ENCODE results near the gene TCF7.

The TCF7 gene

GRCh38 chr5:134086225-134086942 is 28.1 kb upstream of the TCF7 start:
- no peak overlapping the region for H3K9ac ChIP-seq (ENCODE audit: insufficient read length)
- no peak for DNase-seq (ENCODE audit: low read depth, low spot score)
- TF ChIP-seq EZH2 (IDR thresholded peaks at IDR 0.05): no peak
- TF ChIP-seq FOXP2 (optimal IDR thresholded peaks at IDR 0.05; ENCODE audit: control extremely low read depth, extremely low read length, insufficient read depth): no peak
- no peak for TF ChIP-seq POLR2AphosphoS5 (IDR thresholded peaks at IDR 0.05; ENCODE audit: borderline replicate concordance, low read depth, low read length)
- no peaks in the 10 kb centered on the region for H3K36me3 ChIP-seq (ENCODE audit: insufficient read depth, low read length)
- no peak overlapping the region for H3K27ac ChIP-seq
- no peak overlapping the region for H3K4me3 ChIP-seq
- no peaks in the 10 kb centered on the region for H3K9me3 ChIP-seq (ENCODE audit: low read depth, low read length)

- TF ChIP-seq POLR2AphosphoS5 (IDR thresholded peaks at IDR 0.05; ENCODE audit: borderline replicate concordance, low read depth, low read length) (no peak), EZH2 (IDR thresholded peaks at IDR 0.05) (no peak), FOXP2 (optimal IDR thresholded peaks at IDR 0.05; ENCODE audit: control extremely low read depth, extremely low read length, insufficient read depth) (no peak)
- H3K36me3 ChIP-seq (ENCODE audit: insufficient read depth, low read length): no peaks in the 10 kb centered on the region
- no peak overlapping the region for H3K27ac ChIP-seq
- H3K9ac ChIP-seq (ENCODE audit: insufficient read length): no peak overlapping the region
- no peak for DNase-seq (ENCODE audit: low read depth, low spot score)
- H3K9me3 ChIP-seq (ENCODE audit: low read depth, low read length): no peaks in the 10 kb centered on the region
- no peak overlapping the region for H3K4me3 ChIP-seq
These were observed 27.6 kb upstream of the TCF7 start for GRCh38 chr5:134086943-134087305.

- H3K9ac ChIP-seq (ENCODE audit: insufficient read length): no peak overlapping the region
- no peak overlapping the region for H3K4me3 ChIP-seq
- no peak for DNase-seq (ENCODE audit: low read depth, low spot score)
- no peak overlapping the region for H3K27ac ChIP-seq
- H3K9me3 ChIP-seq (ENCODE audit: low read depth, low read length): no peaks in the 10 kb centered on the region
- no peaks in the 10 kb centered on the region for H3K36me3 ChIP-seq (ENCODE audit: insufficient read depth, low read length)
- TF ChIP-seq EZH2 (IDR thresholded peaks at IDR 0.05) (no peak), POLR2AphosphoS5 (IDR thresholded peaks at IDR 0.05; ENCODE audit: borderline replicate concordance, low read depth, low read length) (no peak), FOXP2 (optimal IDR thresholded peaks at IDR 0.05; ENCODE audit: control extremely low read depth, extremely low read length, insufficient read depth) (no peak)
These were observed 26.2 kb upstream of the TCF7 start for GRCh38 chr5:134088291-134088690.

DNA sequence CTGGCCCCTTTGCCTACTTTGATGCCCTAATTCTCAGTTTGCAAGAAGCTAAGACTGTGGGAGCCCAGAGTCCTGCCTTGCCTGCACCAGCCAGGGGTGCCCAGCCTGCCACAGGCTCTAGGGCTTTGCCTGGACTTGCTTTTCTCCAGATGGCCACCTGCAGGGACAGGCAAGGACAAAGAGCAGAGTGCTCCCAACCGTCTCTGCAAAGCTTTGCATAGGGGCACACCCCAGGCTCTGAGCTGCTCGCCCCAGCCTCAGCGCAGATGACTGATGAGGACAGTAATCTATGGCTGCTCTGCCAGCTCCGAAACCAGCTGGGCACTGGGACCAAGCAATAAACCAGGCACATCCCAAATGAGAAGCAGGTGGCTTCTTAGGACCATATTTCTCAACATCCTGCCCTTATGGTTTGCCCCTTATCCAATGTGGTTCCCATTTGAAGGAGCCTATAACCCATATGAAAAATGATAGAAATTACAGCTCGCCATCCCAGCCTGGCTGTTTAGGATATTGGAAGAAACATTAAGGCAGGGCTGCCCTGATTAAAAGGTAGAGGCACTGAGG is 25.4 kb upstream of the TCF7 start:
- Histone ChIP-seq H3K9me3 (ENCODE audit: low read depth, low read length) (no peaks in the 10 kb centered on the region), H3K4me3 (no peak overlapping the region), H3K27ac (no peak overlapping the region), H3K36me3 (ENCODE audit: insufficient read depth, low read length) (no peaks in the 10 kb centered on the region), H3K9ac (ENCODE audit: insufficient read length) (no peak overlapping the region)
- no peak for DNase-seq (ENCODE audit: low read depth, low spot score)
- TF ChIP-seq FOXP2 (optimal IDR thresholded peaks at IDR 0.05; ENCODE audit: control extremely low read depth, extremely low read length, insufficient read depth): no peak
- no peak for TF ChIP-seq POLR2AphosphoS5 (IDR thresholded peaks at IDR 0.05; ENCODE audit: borderline replicate concordance, low read depth, low read length)
- TF ChIP-seq EZH2 (IDR thresholded peaks at IDR 0.05): no peak

- Histone ChIP-seq H3K27ac (no peak overlapping the region), H3K9ac (ENCODE audit: insufficient read length) (no peak overlapping the region), H3K9me3 (ENCODE audit: low read depth, low read length) (no peaks in the 10 kb centered on the region), H3K36me3 (ENCODE audit: insufficient read depth, low read length) (no peaks in the 10 kb centered on the region), H3K4me3 (no peak overlapping the region)
- TF ChIP-seq POLR2AphosphoS5 (IDR thresholded peaks at IDR 0.05; ENCODE audit: borderline replicate concordance, low read depth, low read length): no peak
- TF ChIP-seq FOXP2 (optimal IDR thresholded peaks at IDR 0.05; ENCODE audit: control extremely low read depth, extremely low read length, insufficient read depth): no peak
- DNase-seq (ENCODE audit: low read depth, low spot score): no peak
These were observed 24.0 kb upstream of the TCF7 start for GRCh38 chr5:134090522-134090921.

DNA sequence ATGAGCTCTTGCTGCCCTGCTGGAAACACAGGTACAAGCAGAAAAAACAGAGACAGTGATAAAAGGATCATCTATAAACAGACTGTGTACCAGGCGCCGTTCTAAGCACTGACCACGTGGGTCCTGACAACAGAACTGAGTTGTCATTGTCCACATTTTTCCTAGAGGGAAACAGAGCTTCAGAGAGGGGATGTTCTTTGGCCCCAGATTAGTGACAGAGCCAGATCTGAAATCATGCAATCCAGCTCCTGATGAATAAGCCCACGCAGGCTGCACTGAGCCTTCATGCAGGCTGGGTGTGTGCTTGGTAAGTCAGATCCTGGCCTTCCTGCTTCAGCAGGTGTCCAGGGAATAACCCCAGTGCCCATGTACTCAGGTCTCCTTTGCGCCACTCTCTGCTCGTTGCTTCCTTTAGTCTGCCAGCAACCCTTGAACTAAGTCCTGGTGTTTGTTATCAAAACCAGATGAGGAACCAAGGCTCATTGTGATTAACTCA is 22.8 kb upstream of the TCF7 start:
- Histone ChIP-seq H3K9ac (ENCODE audit: insufficient read length) (no peak overlapping the region), H3K36me3 (ENCODE audit: insufficient read depth, low read length) (no peaks in the 10 kb centered on the region), H3K4me3 (no peak overlapping the region), H3K9me3 (ENCODE audit: low read depth, low read length) (no peaks in the 10 kb centered on the region), H3K27ac (no peak overlapping the region)
- DNase-seq (ENCODE audit: low read depth, low spot score): no peak
- TF ChIP-seq FOXP2 (optimal IDR thresholded peaks at IDR 0.05; ENCODE audit: control extremely low read depth, extremely low read length, insufficient read depth) (no peak), EZH2 (IDR thresholded peaks at IDR 0.05) (no peak), POLR2AphosphoS5 (IDR thresholded peaks at IDR 0.05; ENCODE audit: borderline replicate concordance, low read depth, low read length) (no peak)

DNA sequence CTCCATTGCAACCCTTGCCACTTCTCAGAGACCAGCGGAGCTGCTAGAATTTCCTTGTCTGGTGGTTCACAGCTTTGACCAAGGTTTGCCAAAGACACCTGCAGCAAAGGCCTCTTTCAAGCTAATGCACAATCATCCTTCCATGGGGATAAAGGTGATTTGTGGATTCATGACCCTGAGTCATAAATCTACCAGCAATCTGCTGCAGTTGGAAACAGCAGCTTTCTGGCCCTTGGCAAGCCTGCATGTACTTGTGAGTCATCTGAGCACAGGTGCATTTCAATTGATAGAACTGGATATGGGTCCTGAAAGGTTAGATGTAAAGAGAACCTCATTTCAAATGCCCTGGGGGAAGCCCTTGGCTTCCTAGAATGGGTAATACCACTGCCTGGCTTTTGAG is 21.6 kb upstream of the TCF7 start:
- no peak for TF ChIP-seq EZH2 (IDR thresholded peaks at IDR 0.05)
- no peak overlapping the region for H3K4me3 ChIP-seq
- H3K27ac ChIP-seq: no peak overlapping the region
- no peak overlapping the region for H3K9ac ChIP-seq (ENCODE audit: insufficient read length)
- H3K9me3 ChIP-seq (ENCODE audit: low read depth, low read length): no peaks in the 10 kb centered on the region
- no peaks in the 10 kb centered on the region for H3K36me3 ChIP-seq (ENCODE audit: insufficient read depth, low read length)
- DNase-seq (ENCODE audit: low read depth, low spot score): no peak

- Histone ChIP-seq H3K27ac (no peak overlapping the region), H3K9me3 (ENCODE audit: low read depth, low read length) (no peaks in the 10 kb centered on the region), H3K4me3 (no peak overlapping the region), H3K9ac (ENCODE audit: insufficient read length) (no peak overlapping the region), H3K36me3 (ENCODE audit: insufficient read depth, low read length) (no peaks in the 10 kb centered on the region)
- no peak for DNase-seq (ENCODE audit: low read depth, low spot score)
- no peak for TF ChIP-seq FOXP2 (optimal IDR thresholded peaks at IDR 0.05; ENCODE audit: control extremely low read depth, extremely low read length, insufficient read depth)
These were observed 21.1 kb upstream of the TCF7 start for GRCh38 chr5:134093351-134093750.

GRCh38 chr5:134095293-134095692 is 19.2 kb upstream of the TCF7 start:
- no peak for DNase-seq (ENCODE audit: low read depth, low spot score)
- Histone ChIP-seq H3K9me3 (ENCODE audit: low read depth, low read length) (no peaks in the 10 kb centered on the region), H3K4me3 (no peak overlapping the region), H3K27ac (no peak overlapping the region), H3K9ac (ENCODE audit: insufficient read length) (no peak overlapping the region), H3K36me3 (ENCODE audit: insufficient read depth, low read length) (no peaks in the 10 kb centered on the region)
- TF ChIP-seq POLR2AphosphoS5 (IDR thresholded peaks at IDR 0.05; ENCODE audit: borderline replicate concordance, low read depth, low read length) (no peak), EZH2 (IDR thresholded peaks at IDR 0.05) (no peak), FOXP2 (optimal IDR thresholded peaks at IDR 0.05; ENCODE audit: control extremely low read depth, extremely low read length, insufficient read depth) (no peak)
